Peyer's patch (tissue), 4 donors: ENCODE results near the gene LAYN.

Experiments
- CTCF ChIP-seq, 6 experiments: fragments of 450-650 bp in 4 of 6; fragments of 200-600 bp in 2 of 6; sonication (generic) in 1 of 6; IDR thresholded peaks; one replicate each; pipeline ENCODE4 v1.5.1; 2017 to 2019; ENCODE audit warnings: antibody characterized with exemption in 6 of 6, mild to moderate bottlenecking in 3 of 6, moderate library complexity in 1 of 6
- POLR2A ChIP-seq, 2 donors: fragments of 450-650 bp; IDR thresholded peaks; one replicate each; pipeline ENCODE4 v1.5.1; 2017; ENCODE audit warnings: antibody characterized with exemption in 2 of 2, mild to moderate bottlenecking in 2 of 2, moderate library complexity in 2 of 2

DNA sequence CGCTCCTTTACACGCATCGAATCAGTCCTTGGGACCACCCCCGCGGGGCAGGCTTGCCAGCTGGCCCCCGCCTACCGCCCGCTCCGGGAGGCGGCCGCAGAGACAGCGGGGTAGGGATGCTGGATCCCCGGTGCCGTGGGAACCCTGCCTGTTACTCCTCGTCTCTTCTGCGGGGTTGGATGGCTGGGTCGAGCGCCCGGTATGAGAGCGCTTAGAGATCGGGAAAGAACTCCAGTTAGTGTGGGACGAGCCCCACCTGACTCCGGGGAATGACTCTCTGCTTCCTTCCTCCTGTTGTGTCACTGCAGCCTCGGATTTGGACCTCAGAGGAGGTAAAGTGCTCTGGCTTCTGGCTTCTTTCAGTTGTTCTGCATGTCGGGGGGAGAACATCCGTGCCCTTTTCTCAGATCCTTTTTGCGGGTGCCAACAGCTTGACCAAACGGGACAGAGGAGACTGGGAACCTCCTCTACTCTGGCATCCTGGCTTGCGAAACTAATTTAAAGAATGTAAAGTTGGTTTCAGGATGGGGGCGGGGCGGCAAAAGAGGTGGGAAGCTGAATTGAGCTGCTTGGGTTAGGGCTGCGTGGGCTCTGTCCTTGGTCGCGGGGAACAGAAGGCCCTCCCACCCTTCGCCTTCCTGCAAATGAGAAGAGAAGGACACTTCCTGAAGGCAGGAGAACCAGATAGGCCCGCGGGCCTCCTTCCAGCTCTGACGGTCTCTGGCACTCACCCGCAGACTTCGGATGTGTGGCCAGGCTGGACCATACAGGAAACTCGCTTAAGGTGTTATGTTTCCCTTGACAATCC lies 938 bp downstream of the LAYN start:
- TF ChIP-seq CTCF (IDR thresholded peaks at IDR 0.05) = no peak
- no peak for TF ChIP-seq POLR2A (IDR thresholded peaks at IDR 0.05)
